ENCODE data around the gene EXOC4. TPM values are rescaled to one million over a fixed set of nuclear protein-coding genes. Genes with fewer than 3 reads are reported as not detected.

Gene EXOC4
- total and polyA plus RNA-seq, 12 donors = 7.5 to 41.7 (median 34.6) TPM

- ATAC-seq = no peak
- no peaks in the 10 kb centered on the region for H3K36me3 ChIP-seq
- WGBS, 2 donors = 59 to 87% methylated on average over 4 of the region's 4 CpGs
- H3K4me3 ChIP-seq = no peak overlapping the region
- H3K27ac ChIP-seq = no peak overlapping the region
- no peaks in the 10 kb centered on the region for H3K4me1 ChIP-seq
- H3K9me3 ChIP-seq = no peaks in the 10 kb centered on the region
- intact Hi-C loops (cut with DNase I) = no loop called here
- DNase-seq = no peak
- H3K27me3 ChIP-seq = no peaks in the 10 kb centered on the region
- TF ChIP-seq, protein P1, sequence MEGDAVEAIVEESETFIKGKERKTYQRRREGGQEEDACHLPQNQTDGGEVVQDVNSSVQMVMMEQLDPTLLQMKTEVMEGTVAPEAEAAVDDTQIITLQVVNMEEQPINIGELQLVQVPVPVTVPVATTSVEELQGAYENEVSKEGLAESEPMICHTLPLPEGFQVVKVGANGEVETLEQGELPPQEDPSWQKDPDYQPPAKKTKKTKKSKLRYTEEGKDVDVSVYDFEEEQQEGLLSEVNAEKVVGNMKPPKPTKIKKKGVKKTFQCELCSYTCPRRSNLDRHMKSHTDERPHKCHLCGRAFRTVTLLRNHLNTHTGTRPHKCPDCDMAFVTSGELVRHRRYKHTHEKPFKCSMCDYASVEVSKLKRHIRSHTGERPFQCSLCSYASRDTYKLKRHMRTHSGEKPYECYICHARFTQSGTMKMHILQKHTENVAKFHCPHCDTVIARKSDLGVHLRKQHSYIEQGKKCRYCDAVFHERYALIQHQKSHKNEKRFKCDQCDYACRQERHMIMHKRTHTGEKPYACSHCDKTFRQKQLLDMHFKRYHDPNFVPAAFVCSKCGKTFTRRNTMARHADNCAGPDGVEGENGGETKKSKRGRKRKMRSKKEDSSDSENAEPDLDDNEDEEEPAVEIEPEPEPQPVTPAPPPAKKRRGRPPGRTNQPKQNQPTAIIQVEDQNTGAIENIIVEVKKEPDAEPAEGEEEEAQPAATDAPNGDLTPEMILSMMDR (IDR thresholded peaks at IDR 0.05) = no peak
Observed at GRCh38 chr7:133748443-133749407, 495.8 kb downstream of the EXOC4 start.

DNA sequence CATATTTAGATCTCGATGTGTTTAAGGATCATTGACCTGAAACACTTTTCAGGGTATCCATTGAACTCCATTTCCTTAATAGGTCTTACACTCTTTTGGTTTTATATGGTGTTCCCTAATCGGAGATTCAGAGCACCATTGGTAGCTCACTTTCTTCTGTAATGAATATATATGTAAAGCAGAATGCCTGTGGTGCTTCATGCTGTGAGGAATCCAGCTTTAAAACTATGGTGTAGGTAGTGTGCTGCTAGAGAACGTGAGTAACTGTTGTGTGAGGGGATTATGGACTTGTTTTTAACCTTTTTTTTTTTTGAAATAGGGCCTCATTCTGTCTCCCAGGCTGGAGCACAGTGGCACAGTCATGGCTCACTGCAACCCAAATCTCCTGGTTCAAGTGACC lies 497.4 kb downstream of the EXOC4 start:
- Histone ChIP-seq H3K27ac (no peak overlapping the region), H3K9me3 (no peaks in the 10 kb centered on the region), H3K4me3 (no peak overlapping the region), H3K27me3 (no peaks in the 10 kb centered on the region), H3K4me1 (no peaks in the 10 kb centered on the region), H3K36me3 (no peaks in the 10 kb centered on the region)
- intact Hi-C loops (cut with DNase I) = no loop called here
- ATAC-seq (no peak), DNase-seq (no peak)
- TF ChIP-seq, protein P1 (IDR thresholded peaks at IDR 0.05) = no peak
- 63 to 80% methylated on average over 3 of the region's 3 CpGs for WGBS, 2 donors

GRCh38 chr7:133751079-133751478 lies 498.2 kb downstream of the EXOC4 start:
- Histone ChIP-seq H3K9me3 (no peaks in the 10 kb centered on the region), H3K27me3 (no peaks in the 10 kb centered on the region), H3K4me1 (no peaks in the 10 kb centered on the region), H3K36me3 (no peaks in the 10 kb centered on the region), H3K27ac (no peak overlapping the region), H3K4me3 (no peak overlapping the region)
- DNase-seq (no peak), ATAC-seq (no peak)
- TF ChIP-seq, protein P1 (IDR thresholded peaks at IDR 0.05) = no peak
- intact Hi-C loops (cut with DNase I) = no loop called here

DNA sequence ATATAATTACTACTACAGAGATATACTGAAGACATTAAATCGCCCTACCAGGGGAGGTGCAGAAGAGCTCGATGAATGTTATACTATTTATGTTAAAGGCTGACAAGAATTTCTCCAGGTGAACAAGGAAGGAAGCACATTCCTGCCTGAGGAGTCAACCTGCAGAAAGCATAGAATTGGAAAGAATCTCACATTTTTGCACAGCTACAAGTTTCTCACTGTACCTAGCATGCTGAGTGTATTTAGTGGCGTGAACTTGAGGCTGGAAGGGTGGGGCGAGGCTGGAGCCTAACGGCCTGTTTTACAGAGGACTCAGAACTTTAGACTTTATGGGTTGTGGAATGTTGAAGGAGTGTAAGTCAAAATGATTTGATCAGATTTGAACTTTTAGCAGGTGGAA lies 500.6 kb downstream of the EXOC4 start:
- Histone ChIP-seq H3K4me1 (no peaks in the 10 kb centered on the region), H3K27me3 (no peaks in the 10 kb centered on the region), H3K36me3 (no peaks in the 10 kb centered on the region), H3K27ac (no peak overlapping the region), H3K4me3 (no peak overlapping the region), H3K9me3 (no peaks in the 10 kb centered on the region)
- intact Hi-C loops (cut with DNase I) = no loop called here
- TF ChIP-seq, protein P1 (IDR thresholded peaks at IDR 0.05) = no peak
- 95% methylated on average over 5 of the region's 5 CpGs for WGBS, 2 donors
- ATAC-seq = no peak
- DNase-seq = no peak

All from heart right ventricle (tissue), 16 donors.